ENCODE results near the gene GLRX5.

GLRX5 gene

GRCh38 chr14:95573313-95573712, 38.5 kb downstream of the GLRX5 start:
- Histone ChIP-seq H3K4me3 (ENCODE audit: low read length) (no peak overlapping the region), H3K27ac (ENCODE audit: low read length) (no peak overlapping the region), H3K27me3 (replicated peaks; ENCODE audit: insufficient read depth, low read length) (no peaks in the 10 kb centered on the region), H3K36me3 (replicated peaks; ENCODE audit: insufficient read depth, low read length) (no peaks in the 10 kb centered on the region), H4K20me1 (ENCODE audit: insufficient read depth, low read length) (no peaks in the 10 kb centered on the region), H3K9ac (ENCODE audit: low read length) (no peak overlapping the region), H3K9me2 (replicated peaks; ENCODE audit: insufficient read depth, low read length) (no peaks in the 10 kb centered on the region), H3K79me2 (ENCODE audit: low read length) (no peaks in the 10 kb centered on the region), H3F3A (ENCODE audit: insufficient read depth, low read length) (no peaks in the 10 kb centered on the region), H2AFZ (ENCODE audit: low read length) (no peak overlapping the region), H3K4me1 (ENCODE audit: low read length) (no peaks in the 10 kb centered on the region), H3K9me3 (replicated peaks; ENCODE audit: insufficient read depth, low read length) (no peaks in the 10 kb centered on the region), H3K4me2 (ENCODE audit: low read depth, low read length) (no peak overlapping the region)
- DNase-seq: no peak
- TF ChIP-seq EZH2 (optimal IDR thresholded peaks at IDR 0.05; ENCODE audit: low read depth, low read length) (no peak), EZH2phosphoT487 (IDR thresholded peaks at IDR 0.05; ENCODE audit: low read length) (no peak)
- TF ChIP-seq, protein P1, sequence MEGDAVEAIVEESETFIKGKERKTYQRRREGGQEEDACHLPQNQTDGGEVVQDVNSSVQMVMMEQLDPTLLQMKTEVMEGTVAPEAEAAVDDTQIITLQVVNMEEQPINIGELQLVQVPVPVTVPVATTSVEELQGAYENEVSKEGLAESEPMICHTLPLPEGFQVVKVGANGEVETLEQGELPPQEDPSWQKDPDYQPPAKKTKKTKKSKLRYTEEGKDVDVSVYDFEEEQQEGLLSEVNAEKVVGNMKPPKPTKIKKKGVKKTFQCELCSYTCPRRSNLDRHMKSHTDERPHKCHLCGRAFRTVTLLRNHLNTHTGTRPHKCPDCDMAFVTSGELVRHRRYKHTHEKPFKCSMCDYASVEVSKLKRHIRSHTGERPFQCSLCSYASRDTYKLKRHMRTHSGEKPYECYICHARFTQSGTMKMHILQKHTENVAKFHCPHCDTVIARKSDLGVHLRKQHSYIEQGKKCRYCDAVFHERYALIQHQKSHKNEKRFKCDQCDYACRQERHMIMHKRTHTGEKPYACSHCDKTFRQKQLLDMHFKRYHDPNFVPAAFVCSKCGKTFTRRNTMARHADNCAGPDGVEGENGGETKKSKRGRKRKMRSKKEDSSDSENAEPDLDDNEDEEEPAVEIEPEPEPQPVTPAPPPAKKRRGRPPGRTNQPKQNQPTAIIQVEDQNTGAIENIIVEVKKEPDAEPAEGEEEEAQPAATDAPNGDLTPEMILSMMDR (IDR thresholded peaks at IDR 0.05; ENCODE audit: low read length): no peak

- H3K27ac ChIP-seq (ENCODE audit: low read length): no peak overlapping the region
- no peaks in the 10 kb centered on the region for H3K27me3 ChIP-seq (replicated peaks; ENCODE audit: insufficient read depth, low read length)
- DNase-seq: no peak
- H3K4me2 ChIP-seq (ENCODE audit: low read depth, low read length): no peak overlapping the region
- no peak overlapping the region for H2AFZ ChIP-seq (ENCODE audit: low read length)
- no peak overlapping the region for H3K9ac ChIP-seq (ENCODE audit: low read length)
- H4K20me1 ChIP-seq (ENCODE audit: insufficient read depth, low read length): no peaks in the 10 kb centered on the region
- no peak overlapping the region for H3K4me3 ChIP-seq (ENCODE audit: low read length)
- TF ChIP-seq EZH2 (optimal IDR thresholded peaks at IDR 0.05; ENCODE audit: low read depth, low read length) (no peak), EZH2phosphoT487 (IDR thresholded peaks at IDR 0.05; ENCODE audit: low read length) (no peak)
- TF ChIP-seq, protein P1 (IDR thresholded peaks at IDR 0.05; ENCODE audit: low read length): no peak
- no peaks in the 10 kb centered on the region for H3K9me3 ChIP-seq (replicated peaks; ENCODE audit: insufficient read depth, low read length)
- H3K9me2 ChIP-seq (replicated peaks; ENCODE audit: insufficient read depth, low read length): no peaks in the 10 kb centered on the region
- no peaks in the 10 kb centered on the region for H3K79me2 ChIP-seq (ENCODE audit: low read length)
- H3F3A ChIP-seq (ENCODE audit: insufficient read depth, low read length): no peaks in the 10 kb centered on the region
- no peaks in the 10 kb centered on the region for H3K36me3 ChIP-seq (replicated peaks; ENCODE audit: insufficient read depth, low read length)
- H3K4me1 ChIP-seq (ENCODE audit: low read length): no peaks in the 10 kb centered on the region
Observed at GRCh38 chr14:95575840-95576473, 41.1 kb downstream of the GLRX5 start.

DNA sequence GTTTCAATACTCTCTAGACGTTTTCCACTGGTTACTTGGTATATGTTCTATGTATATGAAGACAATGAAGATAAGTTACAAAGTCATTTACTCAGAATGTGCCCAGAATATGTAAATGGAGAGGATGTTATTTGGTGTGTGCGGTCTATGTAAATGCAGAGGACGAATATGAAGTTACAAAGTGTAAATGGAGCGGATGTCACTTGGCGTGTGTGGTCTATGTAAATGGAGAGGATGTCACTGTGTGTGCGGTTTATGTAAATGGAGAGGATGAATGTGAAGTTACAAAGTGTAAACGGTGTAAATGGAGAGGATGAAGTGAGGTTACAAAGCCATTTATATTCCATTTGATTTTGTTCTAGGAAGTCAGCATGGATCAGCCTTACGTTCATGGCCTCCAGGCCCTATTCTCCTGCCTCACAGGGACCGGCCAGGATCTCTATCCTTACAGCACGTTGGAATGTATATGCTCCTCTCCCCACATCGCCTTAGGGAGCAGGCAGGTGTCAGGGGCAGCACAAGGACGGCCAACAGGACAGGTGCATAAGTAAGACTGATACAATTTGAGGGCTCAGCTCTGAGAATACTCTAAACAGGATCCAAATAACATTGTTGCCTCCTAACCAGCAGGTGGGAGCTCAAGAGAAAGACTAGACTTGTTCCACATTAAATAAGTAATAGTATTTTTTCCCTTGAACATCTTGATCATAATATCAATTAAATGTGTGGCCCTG, 42.4 kb downstream of the GLRX5 start:
- Histone ChIP-seq H3K27me3 (replicated peaks; ENCODE audit: insufficient read depth, low read length) (no peaks in the 10 kb centered on the region), H3K4me3 (ENCODE audit: low read length) (no peak overlapping the region), H3K4me1 (ENCODE audit: low read length) (no peaks in the 10 kb centered on the region), H3K27ac (ENCODE audit: low read length) (no peak overlapping the region), H3K4me2 (ENCODE audit: low read depth, low read length) (no peak overlapping the region), H3K9ac (ENCODE audit: low read length) (no peak overlapping the region), H3K9me3 (replicated peaks; ENCODE audit: insufficient read depth, low read length) (no peaks in the 10 kb centered on the region), H3K9me2 (replicated peaks; ENCODE audit: insufficient read depth, low read length) (no peaks in the 10 kb centered on the region), H3K79me2 (ENCODE audit: low read length) (no peaks in the 10 kb centered on the region), H3K36me3 (replicated peaks; ENCODE audit: insufficient read depth, low read length) (no peaks in the 10 kb centered on the region), H3F3A (ENCODE audit: insufficient read depth, low read length) (no peaks in the 10 kb centered on the region), H4K20me1 (ENCODE audit: insufficient read depth, low read length) (no peaks in the 10 kb centered on the region), H2AFZ (ENCODE audit: low read length) (no peak overlapping the region)
- no peak for TF ChIP-seq EZH2 (optimal IDR thresholded peaks at IDR 0.05; ENCODE audit: low read depth, low read length)
- no peak for TF ChIP-seq EZH2phosphoT487 (IDR thresholded peaks at IDR 0.05; ENCODE audit: low read length)
- TF ChIP-seq, protein P1 (IDR thresholded peaks at IDR 0.05; ENCODE audit: low read length): no peak
- DNase-seq: no peak

Measured in MM.1S (cell line).